ENCODE data around the gene PLIN1. TPM values are rescaled to one million over a fixed set of nuclear protein-coding genes. Genes with fewer than 3 reads are reported as not detected.

Gene PLIN1
- total and polyA plus RNA-seq, 7 donors, result 0.95 to 49.6 (median 1.8) TPM

DNA sequence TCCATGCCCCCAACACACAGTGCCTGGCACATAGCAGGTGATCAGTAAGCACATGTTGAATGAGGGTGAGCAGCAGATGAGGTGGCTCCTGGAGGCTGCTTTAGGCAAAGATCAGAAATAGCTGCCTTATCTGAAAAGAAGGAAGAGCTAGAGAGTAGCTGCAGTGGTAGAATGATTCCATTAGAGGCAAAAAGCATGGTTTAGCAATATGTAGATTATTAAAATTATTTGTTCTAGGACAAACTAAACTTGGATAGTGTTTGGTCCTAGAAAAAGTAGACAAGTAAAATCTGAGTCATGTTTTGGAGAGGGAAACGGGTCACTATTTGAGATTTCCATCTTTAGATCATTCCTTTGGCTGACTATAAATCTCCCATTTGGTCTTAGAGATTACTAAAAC is 56.0 kb downstream of the PLIN1 start:
- WGBS, 2 donors, result 81 to 89% methylated on average over 1 of the region's 1 CpG
- DNase-seq, result no peak

DNA sequence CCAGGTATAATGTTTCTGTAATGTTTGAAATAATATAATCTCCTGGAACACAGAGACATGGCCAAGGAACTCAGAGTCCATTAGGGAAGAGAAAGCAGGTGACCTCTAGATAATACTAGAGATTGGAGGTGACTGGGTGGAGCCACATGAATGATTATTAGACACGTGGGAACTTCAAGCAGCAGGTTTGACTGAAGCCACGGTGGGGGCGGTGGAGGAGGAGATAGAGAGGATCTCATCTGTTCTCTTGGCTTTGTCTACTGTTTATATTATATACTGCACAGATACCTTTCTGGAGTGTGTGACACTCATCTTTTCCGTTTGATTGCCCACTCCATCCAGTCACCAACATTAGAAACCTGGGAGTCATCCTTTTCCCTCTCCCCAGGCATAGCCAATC is 57.6 kb downstream of the PLIN1 start:
- no peaks in the 10 kb centered on the region for H3K27me3 ChIP-seq
- TF ChIP-seq EP300 (IDR thresholded peaks at IDR 0.05), result no peak
- no peak for TF ChIP-seq POLR2A (IDR thresholded peaks at IDR 0.05)
- no peak for TF ChIP-seq POLR2AphosphoS5 (IDR thresholded peaks at IDR 0.05)
- TF ChIP-seq, protein P1, sequence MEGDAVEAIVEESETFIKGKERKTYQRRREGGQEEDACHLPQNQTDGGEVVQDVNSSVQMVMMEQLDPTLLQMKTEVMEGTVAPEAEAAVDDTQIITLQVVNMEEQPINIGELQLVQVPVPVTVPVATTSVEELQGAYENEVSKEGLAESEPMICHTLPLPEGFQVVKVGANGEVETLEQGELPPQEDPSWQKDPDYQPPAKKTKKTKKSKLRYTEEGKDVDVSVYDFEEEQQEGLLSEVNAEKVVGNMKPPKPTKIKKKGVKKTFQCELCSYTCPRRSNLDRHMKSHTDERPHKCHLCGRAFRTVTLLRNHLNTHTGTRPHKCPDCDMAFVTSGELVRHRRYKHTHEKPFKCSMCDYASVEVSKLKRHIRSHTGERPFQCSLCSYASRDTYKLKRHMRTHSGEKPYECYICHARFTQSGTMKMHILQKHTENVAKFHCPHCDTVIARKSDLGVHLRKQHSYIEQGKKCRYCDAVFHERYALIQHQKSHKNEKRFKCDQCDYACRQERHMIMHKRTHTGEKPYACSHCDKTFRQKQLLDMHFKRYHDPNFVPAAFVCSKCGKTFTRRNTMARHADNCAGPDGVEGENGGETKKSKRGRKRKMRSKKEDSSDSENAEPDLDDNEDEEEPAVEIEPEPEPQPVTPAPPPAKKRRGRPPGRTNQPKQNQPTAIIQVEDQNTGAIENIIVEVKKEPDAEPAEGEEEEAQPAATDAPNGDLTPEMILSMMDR (IDR thresholded peaks at IDR 0.05), result no peak
- H3K27ac ChIP-seq, result no peak overlapping the region
- WGBS, 2 donors, result 74 to 82% methylated on average over 4 of the region's 4 CpGs
- intact Hi-C loops (cut with DNase I), result no loop called here
- no peak for DNase-seq
- peaks cover 0 to 13% (median 0%) of the 10 kb centered on the region in 4 donors for H3K36me3 ChIP-seq
- H3K9me3 ChIP-seq, result no peaks in the 10 kb centered on the region
- no peaks in the 10 kb centered on the region for H3K4me1 ChIP-seq
- no peak overlapping the region for H3K4me3 ChIP-seq

More for the DNA sequence above, 56.0 kb downstream of the PLIN1 start:
- H3K9me3 ChIP-seq, result no peaks in the 10 kb centered on the region
- intact Hi-C loops (cut with DNase I), result no loop called here
- H3K27ac ChIP-seq, result no peak overlapping the region
- no peaks in the 10 kb centered on the region for H3K27me3 ChIP-seq
- no peak overlapping the region for H3K4me3 ChIP-seq
- H3K4me1 ChIP-seq, result no peaks in the 10 kb centered on the region
- TF ChIP-seq POLR2AphosphoS5 (IDR thresholded peaks at IDR 0.05) (no peak), EP300 (IDR thresholded peaks at IDR 0.05) (no peak), POLR2A (IDR thresholded peaks at IDR 0.05) (no peak)
- TF ChIP-seq, protein P1 (IDR thresholded peaks at IDR 0.05), result no peak
- peaks cover 0 to 30% (median 4%) of the 10 kb centered on the region in 4 donors for H3K36me3 ChIP-seq

DNA sequence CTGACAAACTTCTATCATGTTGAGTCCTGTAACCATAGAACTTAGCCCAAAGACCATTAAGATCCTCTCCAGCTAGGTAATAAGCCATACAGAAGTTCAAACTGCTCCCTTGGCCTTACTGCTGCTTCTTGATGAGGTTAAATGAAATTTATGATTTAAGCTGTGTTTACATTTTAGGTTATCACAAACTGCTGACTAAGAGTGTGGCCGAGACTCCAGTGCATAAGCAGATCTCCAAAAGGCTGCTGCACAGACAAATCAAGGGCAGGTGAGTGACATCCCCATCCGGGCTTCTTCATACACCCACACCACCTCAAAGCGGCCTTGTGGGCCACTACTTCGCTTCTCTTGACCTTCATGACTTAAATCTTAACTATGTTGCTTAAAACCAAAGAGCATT is 62.9 kb downstream of the PLIN1 start:
- Histone ChIP-seq H3K27ac (no peak overlapping the region), H3K36me3 (no peaks in the 10 kb centered on the region), H3K4me3 (no peak overlapping the region), H3K27me3 (peaks cover 0 to 9% (median 0%) of the 10 kb centered on the region in 3 donors), H3K4me1 (no peaks in the 10 kb centered on the region), H3K9me3 (peaks cover 0 to 6% (median 2%) of the 10 kb centered on the region in 4 donors)
- TF ChIP-seq, protein P1 (IDR thresholded peaks at IDR 0.05), result no peak
- TF ChIP-seq POLR2AphosphoS5 (IDR thresholded peaks at IDR 0.05) (no peak), POLR2A (IDR thresholded peaks at IDR 0.05) (no peak), EP300 (IDR thresholded peaks at IDR 0.05) (no peak)
- WGBS, 2 donors, result 87 to 94% methylated on average over 4 of the region's 4 CpGs
- no peak for DNase-seq
- intact Hi-C loops (cut with DNase I), result no loop called here

DNA sequence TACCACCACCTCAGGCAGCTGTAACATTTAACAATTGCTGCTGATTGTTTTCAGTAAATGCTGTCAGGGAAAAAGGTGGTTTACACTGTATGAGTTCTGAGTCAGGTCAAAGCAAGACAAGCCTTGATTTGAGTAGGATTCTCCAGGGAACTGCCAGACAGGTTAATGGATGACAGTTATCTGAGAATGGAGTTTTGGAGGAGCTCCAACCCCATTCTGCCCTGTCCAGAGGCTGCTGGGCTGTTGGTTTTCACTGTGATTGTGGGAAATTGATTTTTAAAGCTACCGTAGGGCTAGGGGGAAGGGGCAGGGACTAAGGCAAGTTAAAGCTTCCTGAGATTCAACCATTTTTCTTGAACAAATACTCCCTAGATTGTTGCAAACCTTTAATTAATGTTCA is 64.0 kb downstream of the PLIN1 start:
- 93 to 94% methylated on average over 1 of the region's 1 CpG for WGBS, 2 donors
- TF ChIP-seq, protein P1 (IDR thresholded peaks at IDR 0.05), result no peak
- TF ChIP-seq POLR2AphosphoS5 (IDR thresholded peaks at IDR 0.05), result no peak
- no peak for TF ChIP-seq POLR2A (IDR thresholded peaks at IDR 0.05)
- no peak for TF ChIP-seq EP300 (IDR thresholded peaks at IDR 0.05)
- Histone ChIP-seq H3K27ac (no peak overlapping the region), H3K36me3 (no peaks in the 10 kb centered on the region), H3K4me1 (no peaks in the 10 kb centered on the region), H3K4me3 (no peak overlapping the region), H3K9me3 (peaks cover 0 to 6% (median 2%) of the 10 kb centered on the region in 4 donors), H3K27me3 (peaks cover 0 to 9% (median 0%) of the 10 kb centered on the region in 3 donors)
- no peak for DNase-seq
- intact Hi-C loops (cut with DNase I), result no loop called here

Small RNA genes within 50 kb of the gene (small RNA-seq; reads per million reads assigned to genes)
- 0 reads per million in 3 donors for gene RNU6-132P

Other genes with a start within 250 kb of the PLIN1 start
- not detected for gene RHCG, start 182.8 kb downstream of the PLIN1 start, total RNA-seq
- 1 to 10 TPM in 1 of 3 donors, under 1 TPM in 1, not detected in 1; 0.47 to 3.0 TPM for gene RHCG, start 182.8 kb downstream of the PLIN1 start, polyA plus RNA-seq
- gene TICRR, start 103.9 kb downstream of the PLIN1 start, total RNA-seq, result under 1 TPM in 1 of 4 donors, not detected in 3; 0.14 TPM
- gene TICRR, start 103.9 kb downstream of the PLIN1 start, polyA plus RNA-seq, result 1 to 10 TPM in 1 of 3 donors, under 1 TPM in 2; 0.23 to 3.5 (median 0.60) TPM
- gene KIF7, start 23.9 kb downstream of the PLIN1 start, total RNA-seq, result 10 to 100 TPM in 1 of 4 donors, 1 to 10 TPM in 3; 5.4 to 15.2 (median 7.1) TPM
- 1 to 10 TPM in 1 of 3 donors, under 1 TPM in 2; 0.46 to 1.9 (median 0.60) TPM for gene KIF7, start 23.9 kb downstream of the PLIN1 start, polyA plus RNA-seq
- 10 to 100 TPM; 11.1 to 16.5 (median 13.3) TPM for gene PEX11A, start 11.4 kb upstream of the PLIN1 start, total RNA-seq
- 10 to 100 TPM; 12.4 to 18.6 (median 18.3) TPM for gene PEX11A, start 11.4 kb upstream of the PLIN1 start, polyA plus RNA-seq
- gene WDR93, start 11.4 kb upstream of the PLIN1 start, total RNA-seq, result 1 to 10 TPM in 1 of 4 donors, not detected in 3; 1.1 TPM
- gene WDR93, start 11.4 kb upstream of the PLIN1 start, polyA plus RNA-seq, result under 1 TPM in 1 of 3 donors, not detected in 2; 0.04 TPM
- gene MESP1, start 71.9 kb upstream of the PLIN1 start, total RNA-seq, result 1 to 10 TPM; 2.7 to 8.4 (median 3.3) TPM
- 10 to 100 TPM in 1 of 3 donors, 1 to 10 TPM in 2; 2.7 to 10.2 (median 4.2) TPM for gene MESP1, start 71.9 kb upstream of the PLIN1 start, polyA plus RNA-seq
- gene MESP2, start 97.0 kb upstream of the PLIN1 start, total RNA-seq, result not detected
- 1 to 10 TPM in 2 of 3 donors, not detected in 1; 1.3 to 1.8 TPM for gene MESP2, start 97.0 kb upstream of the PLIN1 start, polyA plus RNA-seq
- 10 to 100 TPM in 1 of 4 donors, 1 to 10 TPM in 3; 4.4 to 24.6 (median 6.2) TPM for gene ANPEP, start 135.5 kb upstream of the PLIN1 start, total RNA-seq
- gene ANPEP, start 135.5 kb upstream of the PLIN1 start, polyA plus RNA-seq, result 100 to 1,000 TPM; 108 to 229 (median 166) TPM
- gene AP3S2, start 214.6 kb upstream of the PLIN1 start, total RNA-seq, result 10 to 100 TPM; 24.1 to 37.8 (median 26.6) TPM
- gene AP3S2, start 214.6 kb upstream of the PLIN1 start, polyA plus RNA-seq, result 10 to 100 TPM; 33.5 to 88.5 (median 51.7) TPM
- 10 to 100 TPM; 17.9 to 33.5 (median 22.9) TPM for gene ARPIN, start 233.6 kb upstream of the PLIN1 start, total RNA-seq
- 10 to 100 TPM; 16.2 to 19.3 (median 16.4) TPM for gene ARPIN, start 233.6 kb upstream of the PLIN1 start, polyA plus RNA-seq

Measured in sigmoid colon (tissue), 7 donors.